OCI-LY7 (cell line): ENCODE measurements around the gene SHROOM3. TPM values are rescaled to one million over a fixed set of nuclear protein-coding genes. Genes with fewer than 3 reads are reported as not detected.

Experiments used
- BruUV-seq: library from RNA; stranded (reverse); fragments of 400-500 nt; replicated peaks from 2 replicates; lab custom pipeline; 2021; lab: Mats Ljungman, UMichigan
- CTCF ChIA-PET: fragments of 300-600 bp; sonication (Branson Sonifier 250); formaldehyde crosslinking; loops from one replicate; lab custom pipeline; 2022; ENCODE audit warnings: antibody characterized with exemption; ENCODE audit not compliant: unreplicated experiment; lab: Charles Lee
- POLR2A ChIA-PET: fragments of 300-600 bp; sonication (Branson Sonifier 250); formaldehyde crosslinking; loops from one replicate; lab custom pipeline; 2022; ENCODE audit warnings: antibody characterized with exemption; lab: Charles Lee
- DNase-seq: peaks from one replicate; pipeline ENCODE4 v3.0.0-alpha.2; 2015; ENCODE audit warnings: low spot score
- H2AFZ ChIP-seq: fragments of 200-600 bp; sonication (generic), shearing (Covaris generic); 2 replicates; pipeline ENCODE4 v1.6.1; 2014; ENCODE audit warnings: mild to moderate bottlenecking, antibody characterized with exemption, low read length, moderate library complexity
- H3K27ac ChIP-seq: fragments of 200-600 bp; sonication (generic); 2 replicates; pipeline ENCODE4 v1.5.1; 2014; ENCODE audit warnings: mixed run types, low read depth, mild to moderate bottlenecking, moderate library complexity, low read length, inconsistent platforms; ENCODE audit not compliant: poor library complexity, severe bottlenecking
- H3K36me3 ChIP-seq: fragments of 200-600 bp; sonication (generic); 2 replicates; pipeline ENCODE4 v1.6.1; 2014; ENCODE audit warnings: mild to moderate bottlenecking, antibody characterized with exemption, low read length, moderate library complexity, mixed read lengths; ENCODE audit not compliant: insufficient read depth
- H3K4me1 ChIP-seq: fragments of 200-600 bp; sonication (generic); 2 replicates; pipeline ENCODE4 v1.5.1; 2014; ENCODE audit warnings: mild to moderate bottlenecking, low read length; ENCODE audit not compliant: insufficient read depth, poor library complexity, severe bottlenecking
- H3K4me2 ChIP-seq: fragments of 200-600 bp; sonication (generic); 2 replicates; pipeline ENCODE4 v1.6.1; 2014; ENCODE audit warnings: mild to moderate bottlenecking, low read length
- H3K4me3 ChIP-seq: fragments of 200-600 bp; sonication (generic); 2 replicates; pipeline ENCODE4 v1.5.1; 2014; ENCODE audit warnings: mild to moderate bottlenecking, low read depth, low read length; ENCODE audit not compliant: poor library complexity, severe bottlenecking
- H3K79me2 ChIP-seq: fragments of 200-600 bp; sonication (generic); 2 replicates; pipeline ENCODE4 v1.6.1; 2016; ENCODE audit warnings: low read depth, mild to moderate bottlenecking, low read length, moderate library complexity, mixed read lengths; ENCODE audit not compliant: insufficient read depth
- H3K9me2 ChIP-seq: fragments of 200-600 bp; sonication (generic); 2 replicates; pipeline ENCODE4 v1.6.1; 2016; ENCODE audit warnings: mild to moderate bottlenecking, low read length, mixed read lengths; ENCODE audit not compliant: insufficient read depth
- H3K9me3 ChIP-seq: fragments of 200-600 bp; sonication (generic); 2 replicates; pipeline ENCODE4 v1.6.1; 2014; ENCODE audit warnings: mild to moderate bottlenecking, mixed run types, low read length, mixed read lengths
- H4K20me1 ChIP-seq: fragments of 200-600 bp; sonication (generic); 2 replicates; pipeline ENCODE4 v1.6.1; 2014; ENCODE audit warnings: mild to moderate bottlenecking, antibody characterized with exemption, low read length, moderate library complexity, mixed read lengths; ENCODE audit not compliant: insufficient read depth
- CTCF ChIP-seq: fragments of 200-600 bp; sonication (generic); conservative IDR thresholded peaks from 2 replicates; pipeline ENCODE4 v1.5.1; 2014; ENCODE audit warnings: mild to moderate bottlenecking, antibody characterized with exemption, low read length, moderate library complexity, mixed read lengths
- EZH2phosphoT487 ChIP-seq: fragments of 200-600 bp; sonication (generic); IDR thresholded peaks from 2 replicates; pipeline ENCODE4 v1.6.1; 2018; ENCODE audit warnings: low read depth, borderline replicate concordance, mild to moderate bottlenecking, mixed run types, antibody characterized with exemption, low read length, moderate library complexity, mixed read lengths
- intact Hi-C: fragments of 100-400 bp; cut with micrococcal nuclease; formaldehyde crosslinking; loops from one replicate; pipeline ENCODE4 v1.10.0; 2022; ENCODE audit not compliant: unreplicated experiment
- total RNA-seq, 2 experiments: library from RNA; depleted of rRNA in 1 of 2; stranded (reverse); fragments of >200 nt in 1 of 2; shearing (Covaris generic) in 1 of 2; gene quantifications; 2 replicates each; pipeline ENCODE4 v1.2.3, GENCODE V29; 2014 to 2022

The SHROOM3 gene
- total RNA-seq, 2 experiments from 2014 or later: not detected

GRCh38 chr4:76447393-76447851 lies 12.4 kb downstream of the SHROOM3 start:
- CTCF ChIA-PET: no interaction called here
- H3K79me2 ChIP-seq: no peaks in the 10 kb centered on the region
- intact Hi-C loops: no loop called here
- no peak for DNase-seq
- no peak for TF ChIP-seq EZH2phosphoT487
- TF ChIP-seq CTCF: no peak
- no peaks in the 10 kb centered on the region for H3K9me3 ChIP-seq
- no TSS peak for BruUV-seq
- H3K9me2 ChIP-seq: no peaks in the 10 kb centered on the region
- no peak overlapping the region for H2AFZ ChIP-seq
- no peak overlapping the region for H3K27ac ChIP-seq
- POLR2A ChIA-PET: no interaction called here
- no peaks in the 10 kb centered on the region for H3K4me1 ChIP-seq
- H3K4me2 ChIP-seq: no peak overlapping the region
- H3K36me3 ChIP-seq: no peaks in the 10 kb centered on the region
- H3K4me3 ChIP-seq: no peak overlapping the region
- H4K20me1 ChIP-seq: no peaks in the 10 kb centered on the region

GRCh38 chr4:76448211-76448610 lies 13.2 kb downstream of the SHROOM3 start:
- CTCF ChIA-PET: no interaction called here
- no TSS peak for BruUV-seq

More at GRCh38 chr4:76448211-76448610, 13.2 kb downstream of the SHROOM3 start:
- Histone ChIP-seq H3K9me3 (no peaks in the 10 kb centered on the region), H3K4me1 (no peaks in the 10 kb centered on the region), H3K4me2 (no peak overlapping the region), H3K36me3 (no peaks in the 10 kb centered on the region), H4K20me1 (no peaks in the 10 kb centered on the region), H3K79me2 (no peaks in the 10 kb centered on the region), H3K27ac (no peak overlapping the region), H3K4me3 (no peak overlapping the region), H2AFZ (no peak overlapping the region), H3K9me2 (no peaks in the 10 kb centered on the region)
- POLR2A ChIA-PET: no interaction called here
- no peak for DNase-seq
- TF ChIP-seq CTCF (no peak), EZH2phosphoT487 (no peak)
- intact Hi-C loops: no loop called here
